ENCODE data around the gene EFCAB9.
"Not testable (repeated sequence)": the region's sequence is repeated elsewhere in the genome, so short reads cannot be mapped to it uniquely, and the experiment has no call there.

Gene EFCAB9

DNA sequence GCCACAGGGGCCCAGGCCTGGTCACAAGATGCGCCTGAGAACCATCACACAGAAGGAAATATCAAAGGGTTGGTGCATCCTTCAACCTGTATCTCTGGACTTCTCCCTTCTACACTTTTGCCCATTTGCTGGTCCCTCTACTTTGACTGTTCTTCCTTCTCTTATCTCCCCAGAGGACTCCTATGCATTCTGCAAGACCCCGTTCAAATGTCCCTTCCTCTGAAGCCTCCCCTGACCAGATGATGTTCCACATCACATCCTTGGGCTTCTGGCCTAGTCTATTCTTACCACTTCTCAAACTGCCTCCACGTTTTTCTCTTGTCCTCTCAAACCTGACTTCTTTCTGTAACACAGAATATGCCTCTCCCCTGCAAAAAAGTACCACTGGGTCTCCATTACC is 40.3 kb upstream of the EFCAB9 start:
- H3K27me3 ChIP-seq (replicated peaks; ENCODE audit: control insufficient read depth, insufficient read depth, low read length), result no peaks in the 10 kb centered on the region
- no peak for DNase-seq (ENCODE audit: extremely low read depth, insufficient read length)
- no peak overlapping the region for H3K4me3 ChIP-seq (replicated peaks; ENCODE audit: low read depth, low read length)
- peaks cover 27% of the 10 kb centered on the region for H3K36me3 ChIP-seq (ENCODE audit: control insufficient read depth, insufficient read depth, low read length)
- TF ChIP-seq, protein P1, sequence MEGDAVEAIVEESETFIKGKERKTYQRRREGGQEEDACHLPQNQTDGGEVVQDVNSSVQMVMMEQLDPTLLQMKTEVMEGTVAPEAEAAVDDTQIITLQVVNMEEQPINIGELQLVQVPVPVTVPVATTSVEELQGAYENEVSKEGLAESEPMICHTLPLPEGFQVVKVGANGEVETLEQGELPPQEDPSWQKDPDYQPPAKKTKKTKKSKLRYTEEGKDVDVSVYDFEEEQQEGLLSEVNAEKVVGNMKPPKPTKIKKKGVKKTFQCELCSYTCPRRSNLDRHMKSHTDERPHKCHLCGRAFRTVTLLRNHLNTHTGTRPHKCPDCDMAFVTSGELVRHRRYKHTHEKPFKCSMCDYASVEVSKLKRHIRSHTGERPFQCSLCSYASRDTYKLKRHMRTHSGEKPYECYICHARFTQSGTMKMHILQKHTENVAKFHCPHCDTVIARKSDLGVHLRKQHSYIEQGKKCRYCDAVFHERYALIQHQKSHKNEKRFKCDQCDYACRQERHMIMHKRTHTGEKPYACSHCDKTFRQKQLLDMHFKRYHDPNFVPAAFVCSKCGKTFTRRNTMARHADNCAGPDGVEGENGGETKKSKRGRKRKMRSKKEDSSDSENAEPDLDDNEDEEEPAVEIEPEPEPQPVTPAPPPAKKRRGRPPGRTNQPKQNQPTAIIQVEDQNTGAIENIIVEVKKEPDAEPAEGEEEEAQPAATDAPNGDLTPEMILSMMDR (IDR thresholded peaks at IDR 0.05; ENCODE audit: insufficient read depth, low read length, poor library complexity, severe bottlenecking), result no peak

DNA sequence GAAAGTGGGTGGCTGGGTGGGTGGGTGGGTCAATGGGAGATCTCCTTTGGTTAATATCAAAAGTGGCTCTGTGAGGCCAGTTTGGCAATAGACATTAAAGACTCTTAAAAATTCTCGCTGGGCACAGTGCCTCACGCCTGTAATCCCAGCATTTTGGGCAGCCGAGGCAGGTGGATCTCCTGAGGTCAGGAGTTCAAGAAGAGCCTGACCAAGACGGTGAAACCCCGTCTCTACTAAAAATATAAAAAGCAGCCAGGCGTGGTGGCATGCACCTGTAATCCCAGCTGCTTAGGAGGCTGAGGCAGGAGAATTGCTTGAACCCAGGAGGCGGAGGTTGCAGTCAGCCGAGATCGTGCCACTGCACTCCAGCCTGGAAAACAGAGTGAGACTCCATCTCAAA is 38.9 kb upstream of the EFCAB9 start:
- not testable (repeated sequence) for H3K4me3 ChIP-seq (replicated peaks; ENCODE audit: low read depth, low read length); H3K27me3 ChIP-seq (replicated peaks; ENCODE audit: control insufficient read depth, insufficient read depth, low read length); DNase-seq (ENCODE audit: extremely low read depth, insufficient read length)
- H3K36me3 ChIP-seq (ENCODE audit: control insufficient read depth, insufficient read depth, low read length), result peaks cover 22% of the 10 kb centered on the region

DNA sequence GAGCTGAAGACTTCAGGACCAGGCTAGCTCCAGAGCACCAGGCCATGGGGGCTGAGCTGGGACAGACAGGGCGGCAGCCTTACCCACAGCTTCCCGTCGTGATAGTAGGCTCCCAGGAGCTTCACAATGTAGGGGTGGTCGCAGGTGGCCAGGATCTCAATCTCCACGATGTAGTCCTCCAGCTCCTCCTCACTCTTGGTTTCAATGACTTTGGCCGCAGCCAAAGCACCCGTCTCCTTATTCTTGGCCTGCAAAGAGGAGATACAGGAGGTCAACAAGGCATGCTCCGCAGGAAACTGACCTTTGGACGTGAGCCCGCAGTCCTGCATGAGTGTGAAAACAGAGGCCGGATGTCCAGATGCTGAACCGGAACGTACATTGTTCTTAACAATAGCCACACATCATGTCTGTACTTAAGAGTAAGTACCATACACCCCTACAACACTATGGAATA is 37.4 kb upstream of the EFCAB9 start:
- peaks cover 22% of the 10 kb centered on the region for H3K36me3 ChIP-seq (ENCODE audit: control insufficient read depth, insufficient read depth, low read length)
- no peak overlapping the region for H3K4me3 ChIP-seq (replicated peaks; ENCODE audit: low read depth, low read length)
- DNase-seq (ENCODE audit: extremely low read depth, insufficient read length), result no peak
- TF ChIP-seq, protein P1 (IDR thresholded peaks at IDR 0.05; ENCODE audit: insufficient read depth, low read length, poor library complexity, severe bottlenecking), result no peak
- no peaks in the 10 kb centered on the region for H3K27me3 ChIP-seq (replicated peaks; ENCODE audit: control insufficient read depth, insufficient read depth, low read length)

DNA sequence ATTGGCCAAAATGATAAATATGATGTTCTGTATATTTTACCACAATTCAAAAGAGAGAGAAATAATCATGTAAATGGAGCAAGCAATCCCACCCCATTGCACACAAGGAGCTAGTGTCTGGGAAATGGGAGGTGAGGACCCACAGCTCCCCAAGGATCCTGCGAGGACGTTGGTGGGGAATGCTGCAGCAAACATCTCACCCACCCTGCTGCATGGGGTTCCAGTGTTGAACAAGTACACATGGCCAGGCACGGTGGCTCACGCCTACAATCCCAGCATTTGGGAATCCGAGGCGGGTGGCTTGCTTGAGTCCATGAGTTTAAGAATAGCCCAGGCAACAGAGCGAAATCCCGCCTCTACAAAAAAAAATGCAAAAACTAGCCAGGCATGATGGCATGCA is 35.0 kb upstream of the EFCAB9 start:
- no peak for DNase-seq (ENCODE audit: extremely low read depth, insufficient read length)
- TF ChIP-seq, protein P1 (IDR thresholded peaks at IDR 0.05; ENCODE audit: insufficient read depth, low read length, poor library complexity, severe bottlenecking), result no peak
- no peak overlapping the region for H3K4me3 ChIP-seq (replicated peaks; ENCODE audit: low read depth, low read length)
- H3K36me3 ChIP-seq (ENCODE audit: control insufficient read depth, insufficient read depth, low read length), result peaks cover 27% of the 10 kb centered on the region
- no peaks in the 10 kb centered on the region for H3K27me3 ChIP-seq (replicated peaks; ENCODE audit: control insufficient read depth, insufficient read depth, low read length)

DNA sequence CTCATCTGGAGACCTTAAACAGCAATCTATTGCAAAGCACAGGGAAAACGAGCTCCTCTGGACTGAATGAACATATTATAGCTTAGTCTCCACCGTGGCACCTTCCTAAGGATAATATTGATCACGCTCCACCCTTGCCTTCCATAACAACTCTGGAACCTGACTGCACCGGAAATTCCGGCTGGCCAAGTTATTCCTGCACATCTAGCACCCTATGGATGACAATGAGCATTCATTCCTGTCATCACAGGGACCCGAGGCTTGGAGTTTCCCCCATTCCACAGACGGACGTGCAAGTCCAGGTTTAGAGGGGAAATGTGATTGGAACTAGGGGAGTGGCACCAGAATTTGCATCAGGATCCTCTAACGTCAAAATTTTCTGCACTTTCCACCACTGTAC is 33.5 kb upstream of the EFCAB9 start:
- TF ChIP-seq, protein P1 (IDR thresholded peaks at IDR 0.05; ENCODE audit: insufficient read depth, low read length, poor library complexity, severe bottlenecking), result no peak
- DNase-seq (ENCODE audit: extremely low read depth, insufficient read length), result no peak
- no peak overlapping the region for H3K4me3 ChIP-seq (replicated peaks; ENCODE audit: low read depth, low read length)

DNA sequence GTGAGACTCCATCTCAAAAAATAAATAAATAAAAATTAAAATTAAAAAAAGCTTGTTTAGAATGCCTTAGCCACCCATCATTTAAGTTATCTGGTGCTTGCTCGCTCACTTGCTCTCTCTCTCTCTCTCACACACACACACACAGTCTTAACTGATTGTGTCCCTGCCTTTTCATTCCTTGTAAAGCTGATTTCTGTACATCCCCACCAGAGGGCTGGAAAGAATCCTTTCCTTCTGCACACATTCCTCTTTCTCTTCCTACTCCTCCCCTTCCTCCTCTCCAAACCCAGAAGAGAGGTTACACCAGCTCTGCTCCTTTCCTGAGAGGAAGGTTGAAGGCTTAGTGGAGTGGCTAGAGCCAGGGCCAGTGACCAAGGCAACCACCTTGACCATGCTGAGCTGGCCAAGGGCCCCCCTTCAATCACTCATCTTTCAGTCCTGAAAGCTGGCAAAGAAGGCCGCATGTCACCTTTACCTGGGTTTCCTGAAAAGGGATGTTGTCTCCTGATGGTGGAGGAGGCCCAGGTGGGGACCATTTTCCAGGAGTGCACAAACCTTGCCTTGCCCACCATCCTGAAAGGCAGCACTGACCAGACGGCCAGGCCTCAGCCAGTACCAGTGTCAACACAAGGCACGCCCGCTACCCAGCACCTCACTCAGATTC is 31.5 kb upstream of the EFCAB9 start:
- TF ChIP-seq, protein P1 (IDR thresholded peaks at IDR 0.05; ENCODE audit: insufficient read depth, low read length, poor library complexity, severe bottlenecking), result no peak
- DNase-seq (ENCODE audit: extremely low read depth, insufficient read length), result no peak
- Histone ChIP-seq H3K27me3 (replicated peaks; ENCODE audit: control insufficient read depth, insufficient read depth, low read length) (no peaks in the 10 kb centered on the region), H3K4me3 (replicated peaks; ENCODE audit: low read depth, low read length) (no peak overlapping the region), H3K36me3 (ENCODE audit: control insufficient read depth, insufficient read depth, low read length) (peaks cover 15% of the 10 kb centered on the region)

More for the DNA sequence above, 33.5 kb upstream of the EFCAB9 start:
- Histone ChIP-seq H3K27me3 (replicated peaks; ENCODE audit: control insufficient read depth, insufficient read depth, low read length) (no peaks in the 10 kb centered on the region), H3K36me3 (ENCODE audit: control insufficient read depth, insufficient read depth, low read length) (peaks cover 22% of the 10 kb centered on the region)

Measured in GM06990 (cell line).